PC-9 (cell line): ENCODE measurements around the gene MAP3K4.

ENCODE experiments used
- CTCF ChIP-seq: fragments of 200-600 bp; sonication (generic); conservative IDR thresholded peaks from 2 replicates; pipeline ENCODE4 v1.6.1; 2017; ENCODE audit warnings: mixed run types, antibody characterized with exemption, mild to moderate bottlenecking, moderate library complexity
- EZH2 ChIP-seq: fragments of 200-600 bp; sonication (generic); IDR thresholded peaks from 2 replicates; pipeline ENCODE4 v1.8.0; 2017; ENCODE audit warnings: antibody characterized with exemption, low read depth

GRCh38 chr6:160966493-160967229, 24.9 kb upstream of the MAP3K4 start:
- no peak for TF ChIP-seq CTCF
- no peak for TF ChIP-seq EZH2
